GM21723 (cell line): Measurements from ENCODE around the gene CREM.

Source experiments
- ATAC-seq: cut with Tn5 transposase; IDR thresholded peaks from one replicate; pipeline ENCODE4 v1.9.1; 2021; ENCODE audit warnings: mild to moderate bottlenecking, moderate library complexity; ENCODE audit not compliant: unreplicated experiment

The CREM gene

GRCh38 chr10:35259769-35260397 is 133.2 kb downstream of the CREM start:
- ATAC-seq = no peak

DNA sequence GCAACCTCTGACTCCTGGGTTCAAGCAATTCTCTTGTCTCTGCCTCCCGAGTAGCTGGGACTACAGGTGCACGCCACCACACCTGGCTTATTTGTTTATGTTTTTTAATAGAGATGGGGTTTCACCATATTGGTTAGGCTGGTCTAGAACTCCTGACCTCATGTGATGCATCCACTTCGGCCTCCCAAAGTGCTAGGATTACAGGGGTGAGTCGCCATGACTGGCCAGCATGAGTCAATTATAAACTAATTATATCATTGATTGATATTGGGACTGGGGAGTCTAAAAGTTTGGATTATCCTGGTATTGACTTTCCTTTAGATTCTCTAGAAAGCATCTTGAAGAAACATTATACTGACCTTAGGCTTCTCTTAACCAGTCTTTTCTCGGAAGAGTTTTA is 135.8 kb downstream of the CREM start:
- no peak for ATAC-seq
